Nephron (organoid): ENCODE results near the gene SCAPER.

Experiments
- H3K27ac Mint-ChIP-seq, 3 experiments: 2 replicates each; pipeline ENCODE4 v1.8.0; 2020; ENCODE audit warnings: mixed read lengths in 3 of 3, mild to moderate bottlenecking in 2 of 3, moderate library complexity in 1 of 3
- H3K27me3 Mint-ChIP-seq: 2 replicates; pipeline ENCODE4 v1.8.0; 2021; ENCODE audit warnings: low read depth, mild to moderate bottlenecking, moderate library complexity, mixed read lengths
- H3K36me3 Mint-ChIP-seq: 2 replicates; pipeline ENCODE4 v1.8.0; 2020; ENCODE audit warnings: low read depth, mixed read lengths
- H3K4me1 Mint-ChIP-seq: 2 replicates; pipeline ENCODE4 v1.8.0; 2020; ENCODE audit warnings: mixed read lengths
- H3K4me3 Mint-ChIP-seq, 3 experiments: 2 replicates each; pipeline ENCODE4 v1.8.0; 2020; ENCODE audit warnings: mild to moderate bottlenecking in 3 of 3, mixed read lengths in 3 of 3, moderate library complexity in 2 of 3
- H3K9me3 Mint-ChIP-seq: 2 replicates; pipeline ENCODE4 v1.8.0; 2020; ENCODE audit warnings: mixed read lengths
- TF ChIP-seq, protein P1 (sequence below), 3 experiments: fragments of 200-600 bp; sonication (generic); IDR thresholded peaks; one replicate each; pipeline ENCODE4 v1.5.0; 2021; ENCODE audit warnings: antibody characterized with exemption in 3 of 3; ENCODE audit not compliant: unreplicated experiment in 3 of 3

SCAPER gene

DNA sequence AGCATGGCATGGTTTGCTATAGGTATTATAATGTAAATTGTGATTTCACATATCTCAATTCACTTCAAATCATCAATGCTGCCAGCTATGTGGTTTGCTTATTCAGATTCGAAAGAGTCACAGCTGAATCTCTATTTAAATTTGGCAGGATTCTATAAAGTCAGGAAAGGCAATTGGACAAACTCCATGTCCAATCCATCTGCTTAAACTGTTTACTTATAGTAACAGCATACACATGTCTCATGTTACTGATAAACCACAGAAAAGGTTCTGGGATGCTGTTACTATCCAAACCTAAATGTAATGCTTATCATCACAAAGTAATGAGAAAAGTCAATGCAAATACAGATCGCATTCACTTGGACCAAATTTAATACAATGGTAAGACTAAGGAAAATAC lies 338.9 kb downstream of the SCAPER start:
- H3K9me3 Mint-ChIP-seq = peaks cover 18% of the 10 kb centered on the region
- H3K27ac Mint-ChIP-seq = no peak overlapping the region
- TF ChIP-seq, protein P1, sequence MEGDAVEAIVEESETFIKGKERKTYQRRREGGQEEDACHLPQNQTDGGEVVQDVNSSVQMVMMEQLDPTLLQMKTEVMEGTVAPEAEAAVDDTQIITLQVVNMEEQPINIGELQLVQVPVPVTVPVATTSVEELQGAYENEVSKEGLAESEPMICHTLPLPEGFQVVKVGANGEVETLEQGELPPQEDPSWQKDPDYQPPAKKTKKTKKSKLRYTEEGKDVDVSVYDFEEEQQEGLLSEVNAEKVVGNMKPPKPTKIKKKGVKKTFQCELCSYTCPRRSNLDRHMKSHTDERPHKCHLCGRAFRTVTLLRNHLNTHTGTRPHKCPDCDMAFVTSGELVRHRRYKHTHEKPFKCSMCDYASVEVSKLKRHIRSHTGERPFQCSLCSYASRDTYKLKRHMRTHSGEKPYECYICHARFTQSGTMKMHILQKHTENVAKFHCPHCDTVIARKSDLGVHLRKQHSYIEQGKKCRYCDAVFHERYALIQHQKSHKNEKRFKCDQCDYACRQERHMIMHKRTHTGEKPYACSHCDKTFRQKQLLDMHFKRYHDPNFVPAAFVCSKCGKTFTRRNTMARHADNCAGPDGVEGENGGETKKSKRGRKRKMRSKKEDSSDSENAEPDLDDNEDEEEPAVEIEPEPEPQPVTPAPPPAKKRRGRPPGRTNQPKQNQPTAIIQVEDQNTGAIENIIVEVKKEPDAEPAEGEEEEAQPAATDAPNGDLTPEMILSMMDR (IDR thresholded peaks at IDR 0.05; ENCODE audit: unreplicated experiment in 3 of 3) = no peak
- peaks cover 6% of the 10 kb centered on the region for H3K4me1 Mint-ChIP-seq
- H3K27me3 Mint-ChIP-seq = no peaks in the 10 kb centered on the region
- H3K4me3 Mint-ChIP-seq = no peak overlapping the region
- H3K36me3 Mint-ChIP-seq = peaks cover 18% of the 10 kb centered on the region

DNA sequence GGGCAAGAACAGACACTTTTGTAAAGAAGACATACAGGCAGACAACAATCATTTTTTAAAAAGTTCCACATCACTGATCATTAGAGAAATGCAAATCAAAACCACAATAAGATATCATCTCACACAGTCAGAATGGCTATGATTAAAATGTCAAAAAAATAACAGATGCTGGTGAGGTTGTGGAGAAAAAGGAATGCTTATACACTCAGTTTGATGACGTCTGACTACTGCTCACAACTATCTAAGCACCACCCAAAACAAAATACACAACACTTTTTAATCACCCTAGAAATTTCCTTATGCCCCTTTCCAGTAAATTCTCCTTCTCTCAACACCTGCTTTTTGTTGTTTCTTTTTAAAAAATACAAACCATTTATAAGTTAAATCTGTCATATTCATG lies 339.8 kb downstream of the SCAPER start:
- Mint-ChIP-seq H3K4me1 (peaks cover 6% of the 10 kb centered on the region), H3K4me3 (no peak overlapping the region), H3K9me3 (peaks cover 18% of the 10 kb centered on the region), H3K27ac (no peak overlapping the region), H3K36me3 (peaks cover 13% of the 10 kb centered on the region), H3K27me3 (no peaks in the 10 kb centered on the region)
- TF ChIP-seq, protein P1 (IDR thresholded peaks at IDR 0.05; ENCODE audit: unreplicated experiment in 3 of 3) = no peak

DNA sequence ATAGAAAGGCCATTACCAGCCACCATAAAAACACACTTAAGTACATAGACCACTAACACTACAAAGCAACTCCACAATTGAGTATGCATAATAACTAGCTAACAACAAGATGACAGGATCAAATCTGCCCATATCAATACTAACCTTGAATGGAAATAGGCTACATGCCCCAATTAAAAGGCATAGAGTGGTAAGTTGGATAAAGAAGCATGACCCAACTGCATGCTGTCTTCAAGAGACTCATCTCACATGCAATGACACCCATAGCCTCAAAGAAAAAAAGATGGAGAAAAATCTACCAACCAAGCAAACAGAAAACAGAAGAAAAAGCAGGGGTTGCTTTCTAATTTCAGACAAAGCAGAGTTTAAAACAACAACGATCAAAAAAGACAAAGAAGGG lies 349.9 kb downstream of the SCAPER start:
- no peaks in the 10 kb centered on the region for H3K27me3 Mint-ChIP-seq
- peaks cover 13% of the 10 kb centered on the region for H3K9me3 Mint-ChIP-seq
- H3K4me3 Mint-ChIP-seq = no peak overlapping the region
- no peak overlapping the region for H3K27ac Mint-ChIP-seq
- TF ChIP-seq, protein P1 (IDR thresholded peaks at IDR 0.05; ENCODE audit: unreplicated experiment in 3 of 3) = no peak
- peaks cover 9% of the 10 kb centered on the region for H3K36me3 Mint-ChIP-seq
- H3K4me1 Mint-ChIP-seq = no peaks in the 10 kb centered on the region

DNA sequence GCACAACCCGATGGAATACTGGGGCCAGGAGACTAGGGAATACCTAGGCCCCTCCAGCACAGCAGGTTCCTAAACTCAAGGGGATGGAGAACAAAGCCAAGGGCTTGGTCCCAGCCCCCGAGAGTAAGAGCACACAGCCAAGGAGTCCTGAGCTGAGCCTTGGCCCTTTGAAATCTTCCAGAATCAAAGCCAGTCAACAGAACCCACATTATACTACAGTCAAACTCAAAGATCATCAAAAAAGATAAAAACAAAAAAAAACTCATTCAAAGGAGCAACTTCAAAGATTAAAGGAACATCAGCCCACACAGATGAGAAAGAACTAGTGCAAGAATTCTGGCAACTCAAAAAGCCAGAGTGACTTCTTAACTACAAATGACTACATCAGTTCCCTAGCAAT lies 351.6 kb downstream of the SCAPER start:
- H3K27me3 Mint-ChIP-seq = no peaks in the 10 kb centered on the region
- H3K27ac Mint-ChIP-seq = no peak overlapping the region
- peaks cover 11% of the 10 kb centered on the region for H3K9me3 Mint-ChIP-seq
- H3K36me3 Mint-ChIP-seq = peaks cover 7% of the 10 kb centered on the region
- TF ChIP-seq, protein P1 (IDR thresholded peaks at IDR 0.05; ENCODE audit: unreplicated experiment in 3 of 3) = no peak
- H3K4me3 Mint-ChIP-seq = no peak overlapping the region
- H3K4me1 Mint-ChIP-seq = no peaks in the 10 kb centered on the region

DNA sequence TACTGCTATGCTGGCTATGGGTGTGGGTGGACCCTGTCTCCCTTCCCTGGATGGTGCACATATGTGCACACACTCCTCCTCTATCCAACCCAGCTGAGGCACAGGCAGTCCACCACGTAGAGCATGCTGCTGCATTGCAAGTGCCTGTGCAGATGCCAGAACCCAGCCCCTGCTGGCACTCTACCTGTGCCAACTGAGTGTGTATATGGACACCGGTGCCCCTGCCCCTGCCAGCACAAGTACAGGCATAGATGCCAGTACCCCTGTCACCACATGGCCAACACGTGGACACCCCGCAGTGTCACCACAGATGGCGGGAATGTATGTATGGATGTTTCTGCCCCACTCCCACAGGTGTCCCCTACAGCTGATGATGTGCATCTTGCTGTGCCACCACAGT lies 352.0 kb downstream of the SCAPER start:
- Mint-ChIP-seq H3K4me3 (no peak overlapping the region), H3K4me1 (no peaks in the 10 kb centered on the region), H3K36me3 (peaks cover 7% of the 10 kb centered on the region), H3K27me3 (no peaks in the 10 kb centered on the region), H3K27ac (no peak overlapping the region), H3K9me3 (peaks cover 11% of the 10 kb centered on the region)
- TF ChIP-seq, protein P1 (IDR thresholded peaks at IDR 0.05; ENCODE audit: unreplicated experiment in 3 of 3) = no peak

DNA sequence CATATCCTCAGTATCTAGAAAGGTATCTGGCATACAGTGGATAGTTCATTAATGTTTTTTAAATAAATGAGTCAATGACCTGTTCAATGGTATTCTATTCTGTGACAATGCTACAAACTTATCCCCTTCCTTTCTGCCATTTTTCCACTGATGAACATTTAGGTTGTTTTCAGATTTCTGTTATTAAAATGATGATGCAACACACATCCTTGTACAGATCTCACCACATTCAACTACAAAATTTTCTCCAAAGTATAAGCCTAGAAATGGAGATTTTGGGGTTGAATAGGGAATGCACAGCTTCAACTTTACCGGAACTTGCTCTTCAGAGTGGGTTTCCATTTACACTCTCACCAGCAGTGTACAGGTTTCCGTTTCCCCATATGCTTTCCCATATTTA lies 358.3 kb downstream of the SCAPER start:
- TF ChIP-seq, protein P1 (IDR thresholded peaks at IDR 0.05; ENCODE audit: unreplicated experiment in 3 of 3) = no peak
- H3K27me3 Mint-ChIP-seq = no peaks in the 10 kb centered on the region
- H3K4me3 Mint-ChIP-seq = no peak overlapping the region
- H3K36me3 Mint-ChIP-seq = peaks cover 3% of the 10 kb centered on the region
- H3K9me3 Mint-ChIP-seq = no peaks in the 10 kb centered on the region
- H3K27ac Mint-ChIP-seq = no peak overlapping the region
- H3K4me1 Mint-ChIP-seq = no peaks in the 10 kb centered on the region
